ENCODE results near the gene C15orf61.

Gene C15orf61

DNA sequence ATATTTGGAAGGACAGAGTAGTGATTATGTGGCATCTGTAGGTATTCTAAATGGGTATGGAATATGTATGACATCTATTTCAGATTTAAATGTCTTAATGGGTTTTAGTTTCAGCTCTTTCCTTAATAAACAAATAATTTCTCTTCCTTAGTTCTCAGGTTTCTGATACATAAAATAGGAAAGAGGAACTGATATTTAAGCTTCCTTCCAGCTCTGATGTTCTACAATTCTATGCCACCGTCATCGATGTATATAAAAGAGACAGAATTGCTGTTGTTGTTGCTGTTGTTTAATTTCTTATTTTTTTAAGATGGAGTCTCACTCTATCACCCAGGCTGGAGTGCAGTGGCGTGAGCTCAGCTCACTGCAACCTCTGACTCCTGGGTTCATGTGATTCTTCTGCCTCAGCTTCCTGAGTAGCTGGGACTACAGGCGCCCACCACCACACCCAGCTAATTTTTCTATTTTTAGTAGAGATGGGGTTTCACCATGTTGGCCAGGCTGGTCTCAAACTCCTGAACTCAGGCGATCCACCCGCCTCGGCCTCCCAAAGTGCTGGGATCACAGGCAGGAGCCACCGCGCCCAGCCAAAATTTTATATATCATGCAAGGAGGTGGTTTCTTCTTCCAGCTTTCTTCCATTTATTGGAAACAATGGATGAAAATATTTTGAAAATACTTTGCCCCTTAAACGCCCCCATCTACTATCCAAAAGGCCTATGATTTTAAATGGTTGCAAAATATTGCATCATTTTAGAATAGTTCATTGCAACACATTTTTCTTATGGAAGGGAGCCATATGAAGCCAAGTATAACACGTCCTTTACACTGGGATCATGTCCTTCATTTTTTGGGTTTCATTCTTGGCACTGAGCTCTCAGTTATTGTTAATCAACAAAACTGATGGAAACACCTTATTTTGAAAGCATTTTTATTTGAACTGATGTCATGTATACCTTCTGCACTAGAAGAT lies 13.9 kb upstream of the C15orf61 start:
- Histone ChIP-seq H2AFZ (ENCODE audit: low read length) (no peak overlapping the region), H3K9me3 (ENCODE audit: insufficient read depth, low read depth, low read length) (no peaks in the 10 kb centered on the region), H3K4me1 (ENCODE audit: insufficient read depth, low read length, poor library complexity, severe bottlenecking) (peaks cover 29% of the 10 kb centered on the region), H3K4me2 (ENCODE audit: low read depth, low read length, poor library complexity, severe bottlenecking) (no peak overlapping the region), H3K36me3 (ENCODE audit: insufficient read depth, low read length) (no peaks in the 10 kb centered on the region), H3K79me2 (ENCODE audit: insufficient read depth, low read length) (no peaks in the 10 kb centered on the region), H3K9me2 (replicated peaks; ENCODE audit: low read depth, low read length) (no peaks in the 10 kb centered on the region), H3F3A (ENCODE audit: low read depth) (no peaks in the 10 kb centered on the region), H3K27me3 (ENCODE audit: insufficient read depth, low read length, poor library complexity, severe bottlenecking) (no peaks in the 10 kb centered on the region), H3K4me3 (ENCODE audit: low read length, poor library complexity, severe bottlenecking) (no peak overlapping the region), H4K20me1 (ENCODE audit: insufficient read depth, low read length, poor library complexity, severe bottlenecking) (no peaks in the 10 kb centered on the region), H3K9ac (ENCODE audit: low read depth, low read length, poor library complexity, severe bottlenecking) (no peak overlapping the region)
- no peak for TF ChIP-seq EZH2phosphoT487 (IDR thresholded peaks at IDR 0.05; ENCODE audit: borderline replicate concordance)
- TF ChIP-seq, protein P1, sequence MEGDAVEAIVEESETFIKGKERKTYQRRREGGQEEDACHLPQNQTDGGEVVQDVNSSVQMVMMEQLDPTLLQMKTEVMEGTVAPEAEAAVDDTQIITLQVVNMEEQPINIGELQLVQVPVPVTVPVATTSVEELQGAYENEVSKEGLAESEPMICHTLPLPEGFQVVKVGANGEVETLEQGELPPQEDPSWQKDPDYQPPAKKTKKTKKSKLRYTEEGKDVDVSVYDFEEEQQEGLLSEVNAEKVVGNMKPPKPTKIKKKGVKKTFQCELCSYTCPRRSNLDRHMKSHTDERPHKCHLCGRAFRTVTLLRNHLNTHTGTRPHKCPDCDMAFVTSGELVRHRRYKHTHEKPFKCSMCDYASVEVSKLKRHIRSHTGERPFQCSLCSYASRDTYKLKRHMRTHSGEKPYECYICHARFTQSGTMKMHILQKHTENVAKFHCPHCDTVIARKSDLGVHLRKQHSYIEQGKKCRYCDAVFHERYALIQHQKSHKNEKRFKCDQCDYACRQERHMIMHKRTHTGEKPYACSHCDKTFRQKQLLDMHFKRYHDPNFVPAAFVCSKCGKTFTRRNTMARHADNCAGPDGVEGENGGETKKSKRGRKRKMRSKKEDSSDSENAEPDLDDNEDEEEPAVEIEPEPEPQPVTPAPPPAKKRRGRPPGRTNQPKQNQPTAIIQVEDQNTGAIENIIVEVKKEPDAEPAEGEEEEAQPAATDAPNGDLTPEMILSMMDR (conservative IDR thresholded peaks at IDR 0.05; ENCODE audit: low read length), result no peak

DNA sequence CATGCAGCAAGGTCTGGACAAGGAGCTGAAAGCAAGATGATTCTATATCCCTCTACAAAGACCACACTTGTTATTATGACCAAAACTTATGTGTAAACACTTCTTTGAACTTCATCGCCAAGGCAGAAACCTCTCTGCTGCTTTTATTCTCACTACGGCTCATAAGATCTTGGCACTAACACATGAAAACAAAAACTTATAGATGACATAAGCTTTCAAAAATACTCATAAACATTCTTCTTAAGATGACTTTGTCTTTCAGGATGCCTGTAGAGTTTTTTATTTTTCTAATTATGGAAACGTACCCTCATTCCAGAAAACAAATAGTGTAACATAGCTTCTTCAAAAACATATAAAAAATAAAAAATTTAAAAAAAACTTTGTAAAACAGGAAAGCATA lies 12.5 kb upstream of the C15orf61 start:
- no peaks in the 10 kb centered on the region for H3K9me3 ChIP-seq (ENCODE audit: insufficient read depth, low read depth, low read length)
- no peaks in the 10 kb centered on the region for H3K79me2 ChIP-seq (ENCODE audit: insufficient read depth, low read length)
- peaks cover 26% of the 10 kb centered on the region for H3K4me1 ChIP-seq (ENCODE audit: insufficient read depth, low read length, poor library complexity, severe bottlenecking)
- H3K4me2 ChIP-seq (ENCODE audit: low read depth, low read length, poor library complexity, severe bottlenecking), result no peak overlapping the region
- no peaks in the 10 kb centered on the region for H3K27me3 ChIP-seq (ENCODE audit: insufficient read depth, low read length, poor library complexity, severe bottlenecking)
- no peak overlapping the region for H3K4me3 ChIP-seq (ENCODE audit: low read length, poor library complexity, severe bottlenecking)
- no peak for TF ChIP-seq EZH2phosphoT487 (IDR thresholded peaks at IDR 0.05; ENCODE audit: borderline replicate concordance)
- TF ChIP-seq, protein P1 (conservative IDR thresholded peaks at IDR 0.05; ENCODE audit: low read length), result no peak
- H3K9me2 ChIP-seq (replicated peaks; ENCODE audit: low read depth, low read length), result no peaks in the 10 kb centered on the region
- no peaks in the 10 kb centered on the region for H3F3A ChIP-seq (ENCODE audit: low read depth)
- no peaks in the 10 kb centered on the region for H4K20me1 ChIP-seq (ENCODE audit: insufficient read depth, low read length, poor library complexity, severe bottlenecking)
- H3K9ac ChIP-seq (ENCODE audit: low read depth, low read length, poor library complexity, severe bottlenecking), result no peak overlapping the region
- H2AFZ ChIP-seq (ENCODE audit: low read length), result no peak overlapping the region
- no peaks in the 10 kb centered on the region; the same call in 1 of the 2 replicates for H3K36me3 ChIP-seq (ENCODE audit: insufficient read depth, low read length)

DNA sequence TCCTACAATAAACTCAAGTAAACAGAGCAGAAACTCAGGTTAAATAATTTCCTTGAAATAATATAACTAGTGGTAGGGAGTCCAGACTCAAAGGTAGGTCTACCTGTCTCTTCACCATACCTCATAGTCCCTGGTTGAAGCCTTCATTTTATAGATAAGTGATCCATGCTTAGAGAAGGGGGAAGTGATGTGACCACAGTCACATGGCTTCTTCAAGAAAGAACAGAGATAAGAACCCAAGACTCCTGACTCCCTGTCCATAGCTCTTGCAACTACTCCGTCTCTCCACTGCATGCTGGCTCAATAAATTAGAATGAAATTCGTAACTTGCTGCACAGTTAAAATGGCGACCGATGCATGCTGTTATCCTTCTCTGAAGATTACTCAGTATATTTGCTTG lies 11.0 kb upstream of the C15orf61 start:
- Histone ChIP-seq H3K4me1 (ENCODE audit: insufficient read depth, low read length, poor library complexity, severe bottlenecking) (peaks cover 26% of the 10 kb centered on the region), H3K4me3 (ENCODE audit: low read length, poor library complexity, severe bottlenecking) (no peak overlapping the region), H3K36me3 (ENCODE audit: insufficient read depth, low read length) (no peaks in the 10 kb centered on the region; the same call in 1 of the 2 replicates), H3K9ac (ENCODE audit: low read depth, low read length, poor library complexity, severe bottlenecking) (no peak overlapping the region), H3K9me3 (ENCODE audit: insufficient read depth, low read depth, low read length) (no peaks in the 10 kb centered on the region), H2AFZ (ENCODE audit: low read length) (no peak overlapping the region), H3K79me2 (ENCODE audit: insufficient read depth, low read length) (no peaks in the 10 kb centered on the region), H3K9me2 (replicated peaks; ENCODE audit: low read depth, low read length) (no peaks in the 10 kb centered on the region), H3F3A (ENCODE audit: low read depth) (no peaks in the 10 kb centered on the region), H3K27me3 (ENCODE audit: insufficient read depth, low read length, poor library complexity, severe bottlenecking) (no peaks in the 10 kb centered on the region), H3K4me2 (ENCODE audit: low read depth, low read length, poor library complexity, severe bottlenecking) (no peak overlapping the region), H4K20me1 (ENCODE audit: insufficient read depth, low read length, poor library complexity, severe bottlenecking) (no peaks in the 10 kb centered on the region)
- no peak for TF ChIP-seq EZH2phosphoT487 (IDR thresholded peaks at IDR 0.05; ENCODE audit: borderline replicate concordance)
- TF ChIP-seq, protein P1 (conservative IDR thresholded peaks at IDR 0.05; ENCODE audit: low read length), result no peak

Data from Loucy (cell line).